ENCODE data around the gene HIVEP3.

GRCh38 chr1:41751804-41752513 lies 166.8 kb downstream of the HIVEP3 start:
- TF ChIP-seq CTCF (IDR thresholded peaks at IDR 0.05) (no peak), EZH2phosphoT487 (IDR thresholded peaks at IDR 0.05; ENCODE audit: borderline replicate concordance, low read depth) (no peak), POLR2AphosphoS5 (IDR thresholded peaks at IDR 0.05; ENCODE audit: low read depth, low read length) (no peak), EP300 (IDR thresholded peaks at IDR 0.05; ENCODE audit: borderline replicate concordance in 1 of 2, low read depth in 1 of 2, low read length in 1 of 2) (no peak), RFX5 (IDR thresholded peaks at IDR 0.05; ENCODE audit: low read length) (no peak), MAX (IDR thresholded peaks at IDR 0.05; ENCODE audit: low read depth) (no peak), PBX3 (IDR thresholded peaks at IDR 0.05) (no peak), NRF1 (IDR thresholded peaks at IDR 0.05; ENCODE audit: low read depth, low read length) (no peak), USF2 (IDR thresholded peaks at IDR 0.05; ENCODE audit: borderline replicate concordance, low read depth, low read length) (no peak), RAD21 (IDR thresholded peaks at IDR 0.05; ENCODE audit: low read length) (no peak), ZBTB33 (IDR thresholded peaks at IDR 0.05; ENCODE audit: borderline replicate concordance, low read depth) (no peak), YY1 (IDR thresholded peaks at IDR 0.05; ENCODE audit: low read depth) (no peak), USF1 (IDR thresholded peaks at IDR 0.05; ENCODE audit: borderline replicate concordance, low read depth) (no peak), REST (IDR thresholded peaks at IDR 0.05; ENCODE audit: low read depth, low read length) (no peak)
